K562 (cell line): Measurements from ENCODE around the gene MMP11. TPM values are rescaled to one million over a fixed set of nuclear protein-coding genes. Genes with fewer than 3 reads are reported as not detected.

ENCODE experiments used
- ASH1L ChIP-seq: fragments of 450-650 bp; IDR thresholded peaks from 2 replicates; pipeline ENCODE4 v1.6.1; 2018; ENCODE audit warnings: borderline replicate concordance, mild to moderate bottlenecking, low read depth; ENCODE audit not compliant: partially characterized antibody
- EHMT2 ChIP-seq: fragments of 450-650 bp; IDR thresholded peaks from 2 replicates; pipeline ENCODE4 v1.6.1; 2018; ENCODE audit warnings: antibody characterized with exemption
- KAT7 ChIP-seq: sonication (generic); formaldehyde crosslinking; IDR thresholded peaks from 2 replicates; pipeline ENCODE4 v1.8.0; 2022; ENCODE audit warnings: missing genetic modification reagents, mild to moderate bottlenecking, borderline replicate concordance
- KLF16 ChIP-seq: IDR thresholded peaks from 2 replicates; pipeline ENCODE4 v1.6.1; 2016; ENCODE audit warnings: antibody characterized with exemption
- MYC ChIP-seq, 2 experiments: fragments of 250-450 bp in 1 of 2; sonication (Bioruptor Pico) in 1 of 2; IDR thresholded peaks; 2 replicates each; pipeline versions ENCODE4 v1.5.1 to v1.6.1; 2012 to 2021; ENCODE audit warnings: low read depth in 2 of 2, borderline replicate concordance in 1 of 2, improper control_type of control experiment in 1 of 2, low read length in 1 of 2, mild to moderate bottlenecking in 1 of 2, moderate library complexity in 1 of 2
- NFRKB ChIP-seq: fragments of 450-650 bp; IDR thresholded peaks from 2 replicates; pipeline ENCODE4 v1.6.1; 2016; ENCODE audit warnings: low read depth
- PHF8 ChIP-seq: fragments of 200-600 bp; sonication (generic); IDR thresholded peaks from 2 replicates; pipeline ENCODE4 v1.6.1; 2012; ENCODE audit warnings: mixed run types, mild to moderate bottlenecking, inconsistent platforms, low read length, moderate library complexity, borderline replicate concordance
- PRPF4 ChIP-seq: fragments of 200-400 bp; formaldehyde crosslinking; IDR thresholded peaks from one replicate; pipeline ENCODE4 v1.6.1; 2017; ENCODE audit warnings: low read length, low read depth, mild to moderate bottlenecking; ENCODE audit not compliant: insufficient read depth, poor library complexity, severe bottlenecking
- PTRF ChIP-seq: fragments of 450-650 bp; IDR thresholded peaks from 2 replicates; pipeline ENCODE4 v1.6.1; 2016; ENCODE audit warnings: mild to moderate bottlenecking, missing genetic modification characterization, missing compliant biosample characterization
- RBM17 ChIP-seq: fragments of 200-400 bp; formaldehyde crosslinking; IDR thresholded peaks from 2 replicates; pipeline ENCODE4 v1.6.1; 2017; ENCODE audit warnings: low read depth, mild to moderate bottlenecking, low read length, borderline replicate concordance
- SP2 ChIP-seq: IDR thresholded peaks from 2 replicates; pipeline ENCODE4 v1.6.1; 2011; ENCODE audit warnings: mild to moderate bottlenecking, low read depth, low read length, moderate library complexity; ENCODE audit not compliant: poor library complexity, severe bottlenecking; ENCODE audit errors: extremely low read depth
- TAF1 ChIP-seq: IDR thresholded peaks from 2 replicates; pipeline ENCODE4 v1.6.1; 2011; ENCODE audit warnings: mild to moderate bottlenecking, low read length, moderate library complexity; ENCODE audit not compliant: insufficient read depth, control insufficient read depth, severe bottlenecking; ENCODE audit errors: extremely low read depth
- ZFX ChIP-seq: sonication (generic); formaldehyde crosslinking; IDR thresholded peaks from 2 replicates; pipeline ENCODE4 v1.8.0; 2022; ENCODE audit warnings: mild to moderate bottlenecking, missing genetic modification reagents, moderate library complexity
- ZNF583 ChIP-seq: fragments of 250-450 bp; sonication (Bioruptor Pico); IDR thresholded peaks from 2 replicates; pipeline ENCODE4 v1.4.0; 2020
- ZNF644 ChIP-seq: fragments of 200-800 bp; sonication (Bioruptor generic); IDR thresholded peaks from 2 replicates; pipeline ENCODE4 v1.6.1; 2016; ENCODE audit warnings: low read depth, missing genetic modification characterization, missing compliant biosample characterization
- ZNF699 ChIP-seq: fragments of 250-450 bp; sonication (Bioruptor Pico); IDR thresholded peaks from 2 replicates; pipeline ENCODE4 v1.8.0; 2021; ENCODE audit warnings: mild to moderate bottlenecking, moderate library complexity; ENCODE audit not compliant: insufficient replicate concordance
- ZNF778 ChIP-seq: fragments of 450-650 bp; formaldehyde crosslinking; IDR thresholded peaks from 2 replicates; pipeline ENCODE4 v1.4.0; 2020; ENCODE audit warnings: mild to moderate bottlenecking, moderate library complexity
- polyA plus RNA-seq, 8 experiments: library from polyadenylated mRNA; depleted of rRNA in 4 of 8; stranded (reverse) in 5 of 8; unstranded in 3 of 8; fragments of >200 nt; fragmentation: Nextera tagmentation in 2 of 8; fragmentation: Illumina TruSeq in 1 of 8; extraction: Ambion mirVana in 2 of 8; extraction: Trizol in 1 of 8; gene quantifications; 2 replicates each; pipeline versions ENCODE4 v1.2.1 to v1.2.3, GENCODE V29; 2011 to 2014; ENCODE audit warnings: inconsistent platforms in 1 of 8, missing spikeins in 1 of 8
- total RNA-seq, 7 experiments: library from RNA; depleted of rRNA in 6 of 7; stranded (reverse); fragments of >200 nt in 6 of 7; fragmentation: Illumina TruSeq in 2 of 7; extraction: Trizol in 2 of 7; gene quantifications; 2 replicates each; pipeline versions ENCODE4 v1.2.1 to v1.2.3, GENCODE V29; 2011 to 2021; ENCODE audit warnings: low replicate concordance in 1 of 7
- TF ChIP-seq, protein P1 (sequence below): fragments of 250-450 bp; sonication (Bioruptor Pico); IDR thresholded peaks from 2 replicates; pipeline ENCODE4 v1.5.1; 2021; ENCODE audit warnings: mild to moderate bottlenecking
- TF ChIP-seq, protein P2 (sequence below): fragments of 250-450 bp; sonication (Bioruptor Pico); IDR thresholded peaks from 2 replicates; pipeline ENCODE4 v1.4.0; 2020

MMP11 gene
- total and polyA plus RNA-seq, 9 of the 15 experiments (the other 6 are each of a cell fraction or from before 2014, with no cell fraction given), result 0.14 to 1.8 (median 1.1) TPM; not detected in 2

DNA sequence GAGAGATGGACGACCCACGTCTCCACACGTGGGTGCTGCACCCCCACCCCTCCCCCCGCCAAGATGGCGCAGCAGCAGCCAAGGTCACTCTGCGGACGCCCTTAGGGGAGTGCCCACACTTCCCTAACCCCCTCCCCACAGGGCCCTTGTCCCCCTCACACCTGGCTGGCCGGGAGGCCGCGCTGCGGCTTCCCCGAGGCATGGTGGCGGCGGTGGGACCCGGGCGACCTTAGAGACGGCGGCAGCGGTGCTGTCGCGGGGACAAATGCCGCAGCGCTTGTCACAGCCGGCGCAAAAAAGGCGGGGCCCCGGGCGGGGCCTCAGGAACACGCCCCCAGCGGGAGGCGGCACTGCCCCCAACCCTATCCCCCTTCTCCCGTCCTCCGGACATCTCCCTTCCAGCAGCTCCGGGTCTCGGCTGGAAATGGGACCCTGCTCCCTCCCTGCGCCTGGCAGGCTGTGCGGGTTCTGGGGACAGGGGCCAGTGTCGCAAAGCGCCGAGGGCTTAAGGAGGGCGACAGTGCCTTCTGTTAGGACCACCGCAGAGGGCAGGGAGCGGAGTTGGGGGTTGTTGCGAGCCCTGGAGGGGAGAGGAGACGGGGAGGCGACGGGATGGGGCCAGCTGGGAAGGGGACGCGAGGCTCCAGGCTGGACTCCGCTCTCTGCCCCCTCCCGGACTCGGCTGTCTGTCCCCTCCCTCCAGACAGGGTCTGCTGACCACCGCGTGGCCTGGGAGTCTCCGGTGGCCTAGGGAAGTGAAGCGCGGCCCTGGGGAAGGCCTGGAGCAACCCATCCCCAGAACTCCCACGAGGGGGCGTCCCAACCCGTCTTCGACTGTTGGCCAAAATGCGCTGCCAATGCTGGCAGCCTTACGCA lies 4.7 kb upstream of the MMP11 start, which contains the start of gene CHCHD10 (continued):
- peak; percentile 29 for TF ChIP-seq PRPF4
- TF ChIP-seq, protein P1, sequence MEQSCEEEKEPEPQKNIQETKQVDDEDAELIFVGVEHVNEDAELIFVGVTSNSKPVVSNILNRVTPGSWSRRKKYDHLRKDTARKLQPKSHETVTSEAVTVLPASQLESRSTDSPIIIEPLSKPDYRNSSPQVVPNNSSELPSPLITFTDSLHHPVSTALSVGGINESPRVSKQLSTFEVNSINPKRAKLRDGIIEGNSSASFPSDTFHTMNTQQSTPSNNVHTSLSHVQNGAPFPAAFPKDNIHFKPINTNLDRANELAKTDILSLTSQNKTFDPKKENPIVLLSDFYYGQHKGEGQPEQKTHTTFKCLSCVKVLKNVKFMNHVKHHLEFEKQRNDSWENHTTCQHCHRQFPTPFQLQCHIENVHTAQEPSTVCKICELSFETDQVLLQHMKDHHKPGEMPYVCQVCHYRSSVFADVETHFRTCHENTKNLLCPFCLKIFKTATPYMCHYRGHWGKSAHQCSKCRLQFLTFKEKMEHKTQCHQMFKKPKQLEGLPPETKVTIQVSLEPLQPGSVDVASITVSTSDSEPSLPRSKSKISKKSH (CRISPR knock-in tag), result no peak
- TF ChIP-seq KLF16, result no peak
- TF ChIP-seq TAF1, result peak; percentile 88
- no peak for TF ChIP-seq ZNF778
- 0 out of 2 replicates have a peak, but pooled peaks have one; percentile 31 for TF ChIP-seq KAT7 (CRISPR knock-in tag)
- no peak for TF ChIP-seq RBM17
- TF ChIP-seq ZNF644 (tag), result no peak
- no peak for TF ChIP-seq SP2
- TF ChIP-seq PHF8, result peak; percentile 79; the same call in 1 of the 2 replicates
- no peak for TF ChIP-seq EHMT2
- peak; percentile 76 for TF ChIP-seq ZNF583 (CRISPR knock-in tag)
- TF ChIP-seq NFRKB, result peak; percentile 64; the same call in 1 of the 2 replicates
- peak; percentile 90 for TF ChIP-seq MYC (IDR thresholded peaks at IDR 0.05; ENCODE audit: low read depth, low read length)
- peak; percentile 67; the same call in 1 of the 2 replicates for TF ChIP-seq MYC (CRISPR knock-in tag; IDR thresholded peaks at IDR 0.05; ENCODE audit: borderline replicate concordance, low read depth)
- no peak for TF ChIP-seq ZNF699 (CRISPR knock-in tag)
- TF ChIP-seq ASH1L, result no peak
- peak; percentile 93 for TF ChIP-seq ZFX (CRISPR knock-in tag)
- no peak for TF ChIP-seq PTRF (tag)
- TF ChIP-seq, protein P2, sequence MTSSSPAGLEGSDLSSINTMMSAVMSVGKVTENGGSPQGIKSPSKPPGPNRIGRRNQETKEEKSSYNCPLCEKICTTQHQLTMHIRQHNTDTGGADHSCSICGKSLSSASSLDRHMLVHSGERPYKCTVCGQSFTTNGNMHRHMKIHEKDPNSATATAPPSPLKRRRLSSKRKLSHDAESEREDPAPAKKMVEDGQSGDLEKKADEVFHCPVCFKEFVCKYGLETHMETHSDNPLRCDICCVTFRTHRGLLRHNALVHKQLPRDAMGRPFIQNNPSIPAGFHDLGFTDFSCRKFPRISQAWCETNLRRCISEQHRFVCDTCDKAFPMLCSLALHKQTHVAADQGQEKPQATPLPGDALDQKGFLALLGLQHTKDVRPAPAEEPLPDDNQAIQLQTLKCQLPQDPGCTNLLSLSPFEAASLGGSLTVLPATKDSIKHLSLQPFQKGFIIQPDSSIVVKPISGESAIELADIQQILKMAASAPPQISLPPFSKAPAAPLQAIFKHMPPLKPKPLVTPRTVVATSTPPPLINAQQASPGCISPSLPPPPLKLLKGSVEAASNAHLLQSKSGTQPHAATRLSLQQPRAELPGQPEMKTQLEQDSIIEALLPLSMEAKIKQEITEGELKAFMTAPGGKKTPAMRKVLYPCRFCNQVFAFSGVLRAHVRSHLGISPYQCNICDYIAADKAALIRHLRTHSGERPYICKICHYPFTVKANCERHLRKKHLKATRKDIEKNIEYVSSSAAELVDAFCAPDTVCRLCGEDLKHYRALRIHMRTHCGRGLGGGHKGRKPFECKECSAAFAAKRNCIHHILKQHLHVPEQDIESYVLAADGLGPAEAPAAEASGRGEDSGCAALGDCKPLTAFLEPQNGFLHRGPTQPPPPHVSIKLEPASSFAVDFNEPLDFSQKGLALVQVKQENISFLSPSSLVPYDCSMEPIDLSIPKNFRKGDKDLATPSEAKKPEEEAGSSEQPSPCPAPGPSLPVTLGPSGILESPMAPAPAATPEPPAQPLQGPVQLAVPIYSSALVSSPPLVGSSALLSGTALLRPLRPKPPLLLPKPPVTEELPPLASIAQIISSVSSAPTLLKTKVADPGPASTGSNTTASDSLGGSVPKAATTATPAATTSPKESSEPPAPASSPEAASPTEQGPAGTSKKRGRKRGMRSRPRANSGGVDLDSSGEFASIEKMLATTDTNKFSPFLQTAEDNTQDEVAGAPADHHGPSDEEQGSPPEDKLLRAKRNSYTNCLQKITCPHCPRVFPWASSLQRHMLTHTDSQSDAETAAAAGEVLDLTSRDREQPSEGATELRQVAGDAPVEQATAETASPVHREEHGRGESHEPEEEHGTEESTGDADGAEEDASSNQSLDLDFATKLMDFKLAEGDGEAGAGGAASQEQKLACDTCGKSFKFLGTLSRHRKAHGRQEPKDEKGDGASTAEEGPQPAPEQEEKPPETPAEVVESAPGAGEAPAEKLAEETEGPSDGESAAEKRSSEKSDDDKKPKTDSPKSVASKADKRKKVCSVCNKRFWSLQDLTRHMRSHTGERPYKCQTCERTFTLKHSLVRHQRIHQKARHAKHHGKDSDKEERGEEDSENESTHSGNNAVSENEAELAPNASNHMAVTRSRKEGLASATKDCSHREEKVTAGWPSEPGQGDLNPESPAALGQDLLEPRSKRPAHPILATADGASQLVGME, result no peak
